Bronchial epithelial cell (primary cell): ENCODE measurements around the gene VPS4B. TPM values are rescaled to one million over a fixed set of nuclear protein-coding genes. Genes with fewer than 3 reads are reported as not detected.

ENCODE experiments used
- DNase-seq: peaks from one replicate; pipeline ENCODE4 v3.0.0-alpha.2; 2010; ENCODE audit warnings: low read depth
- FAIRE-seq: peaks from 2 replicates; lab custom pipeline; 2011; peaks lifted over from hg19 to GRCh38; lab: Jason Lieb, UNC
- H3K27me3 ChIP-seq: 2 replicates; pipeline ENCODE4 v1.5.1; 2011; ENCODE audit warnings: low read length; ENCODE audit not compliant: control insufficient read depth, insufficient read depth
- H3K36me3 ChIP-seq: 2 replicates; pipeline ENCODE4 v1.5.1; 2011; ENCODE audit warnings: low read length; ENCODE audit not compliant: control insufficient read depth, insufficient read depth
- H3K4me3 ChIP-seq: 2 replicates; pipeline ENCODE4 v1.5.1; 2011; ENCODE audit warnings: mild to moderate bottlenecking, low read depth, low read length, control low read depth
- total RNA-seq: library from RNA; depleted of rRNA; stranded (reverse); fragments of >200 nt; gene quantifications from 2 replicates; pipeline ENCODE4 v1.2.1, GENCODE V29; 2014
- TF ChIP-seq, protein P1 (sequence below): IDR thresholded peaks from 2 replicates; pipeline ENCODE4 v1.5.1; 2011; ENCODE audit warnings: mild to moderate bottlenecking, moderate library complexity, low read length, control low read depth, inconsistent platforms; ENCODE audit not compliant: insufficient read depth, severe bottlenecking

The VPS4B gene
- total RNA-seq, 1 donor from 2014 or later: 120 TPM

DNA sequence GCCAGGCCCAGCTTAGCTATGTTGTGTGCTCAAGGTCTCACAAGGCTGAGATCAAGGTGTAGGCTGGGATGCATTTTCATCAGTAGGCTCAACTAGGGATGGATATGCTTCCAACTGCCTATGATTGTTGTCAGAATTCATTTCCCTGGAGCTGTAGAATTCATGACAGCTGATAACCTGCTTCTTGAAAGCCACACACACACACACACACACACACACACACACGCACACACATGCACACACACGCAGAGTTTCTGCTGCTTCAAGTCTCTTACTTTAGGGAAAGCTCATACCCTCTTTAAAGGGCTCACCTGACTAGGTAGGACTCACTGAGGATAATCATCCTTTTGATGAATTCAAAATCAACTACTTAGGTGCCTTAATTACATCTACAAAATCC lies 8.2 kb upstream of the VPS4B start:
- H3K27me3 ChIP-seq: no peaks in the 10 kb centered on the region
- FAIRE-seq (no peak), DNase-seq (no peak)
- TF ChIP-seq, protein P1, sequence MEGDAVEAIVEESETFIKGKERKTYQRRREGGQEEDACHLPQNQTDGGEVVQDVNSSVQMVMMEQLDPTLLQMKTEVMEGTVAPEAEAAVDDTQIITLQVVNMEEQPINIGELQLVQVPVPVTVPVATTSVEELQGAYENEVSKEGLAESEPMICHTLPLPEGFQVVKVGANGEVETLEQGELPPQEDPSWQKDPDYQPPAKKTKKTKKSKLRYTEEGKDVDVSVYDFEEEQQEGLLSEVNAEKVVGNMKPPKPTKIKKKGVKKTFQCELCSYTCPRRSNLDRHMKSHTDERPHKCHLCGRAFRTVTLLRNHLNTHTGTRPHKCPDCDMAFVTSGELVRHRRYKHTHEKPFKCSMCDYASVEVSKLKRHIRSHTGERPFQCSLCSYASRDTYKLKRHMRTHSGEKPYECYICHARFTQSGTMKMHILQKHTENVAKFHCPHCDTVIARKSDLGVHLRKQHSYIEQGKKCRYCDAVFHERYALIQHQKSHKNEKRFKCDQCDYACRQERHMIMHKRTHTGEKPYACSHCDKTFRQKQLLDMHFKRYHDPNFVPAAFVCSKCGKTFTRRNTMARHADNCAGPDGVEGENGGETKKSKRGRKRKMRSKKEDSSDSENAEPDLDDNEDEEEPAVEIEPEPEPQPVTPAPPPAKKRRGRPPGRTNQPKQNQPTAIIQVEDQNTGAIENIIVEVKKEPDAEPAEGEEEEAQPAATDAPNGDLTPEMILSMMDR: no peak
- no peak overlapping the region for H3K4me3 ChIP-seq
- H3K36me3 ChIP-seq: no peaks in the 10 kb centered on the region

DNA sequence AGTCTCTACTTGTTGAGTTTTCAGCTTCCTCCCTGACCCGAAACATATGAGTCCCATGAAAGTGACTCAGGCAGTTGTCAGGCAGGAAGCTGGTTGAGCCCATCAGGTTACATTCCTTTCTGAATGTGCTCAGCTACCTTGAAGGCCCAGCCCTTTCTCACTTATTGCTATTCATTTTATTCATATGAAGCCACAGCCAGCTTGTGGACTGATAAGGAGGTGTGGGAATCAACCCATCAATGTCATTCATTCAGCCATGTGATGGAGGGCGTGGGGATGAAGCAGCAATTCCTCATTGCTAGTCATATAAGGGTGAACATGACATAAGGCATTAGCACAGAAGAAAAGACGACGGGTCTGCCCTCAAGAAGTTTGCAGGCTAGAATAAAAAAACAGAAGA lies 5.3 kb upstream of the VPS4B start:
- Histone ChIP-seq H3K4me3 (no peak overlapping the region), H3K27me3 (no peaks in the 10 kb centered on the region), H3K36me3 (no peaks in the 10 kb centered on the region)
- DNase-seq (peak; percentile 100), FAIRE-seq (peak; percentile 96)
- TF ChIP-seq, protein P1: no peak

DNA sequence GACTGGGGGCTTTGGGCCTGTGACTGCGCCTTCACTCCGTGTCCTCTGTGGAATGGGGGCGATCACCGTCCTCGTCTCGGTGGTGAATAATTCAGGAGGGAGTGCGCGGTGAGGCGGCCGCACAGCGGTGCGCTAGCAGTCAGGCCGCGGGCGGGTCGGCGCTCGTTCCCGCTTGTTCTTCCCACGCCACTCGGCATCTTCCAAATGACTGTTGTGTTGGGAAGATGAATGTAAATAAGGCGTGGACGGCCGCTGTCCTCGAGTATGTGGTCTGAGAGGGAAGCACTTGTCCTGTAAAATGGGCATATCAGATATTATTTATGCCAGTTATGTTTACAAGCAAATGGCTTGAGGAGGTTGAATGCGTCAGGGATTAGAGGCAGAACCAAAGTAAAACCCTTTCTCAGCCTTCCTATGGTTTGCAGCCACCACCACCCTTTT lies 608 bp upstream of the VPS4B start:
- TF ChIP-seq, protein P1: no peak
- no peak for FAIRE-seq

DNA sequence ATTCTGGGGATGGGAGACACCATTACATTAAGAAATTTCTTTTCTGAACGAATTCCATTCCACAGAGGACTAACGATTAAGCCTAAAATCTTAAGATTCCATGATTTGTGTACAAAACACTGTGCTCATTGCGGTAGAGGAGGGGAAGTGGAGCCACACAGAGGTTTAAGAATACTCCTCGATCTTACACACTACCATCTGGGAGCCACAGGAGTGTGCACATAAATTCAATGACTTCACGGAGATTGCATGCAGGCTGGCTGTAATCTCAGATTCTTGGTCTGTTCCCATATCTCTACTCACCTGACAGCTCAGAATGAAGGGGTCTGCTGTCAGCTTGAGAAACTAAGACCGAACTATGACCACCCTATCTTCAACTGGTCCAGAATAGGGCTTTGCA lies 762 bp downstream of the VPS4B start:
- DNase-seq: peak; percentile 15
- peak; percentile 64 for FAIRE-seq
- Histone ChIP-seq H3K36me3 (peaks cover 2% of the 10 kb centered on the region), H3K4me3 (peak overlapping the region; percentile 84), H3K27me3 (no peaks in the 10 kb centered on the region)
- TF ChIP-seq, protein P1: no peak

More for the DNA sequence above, 608 bp upstream of the VPS4B start:
- H3K27me3 ChIP-seq: no peaks in the 10 kb centered on the region
- peaks cover 2% of the 10 kb centered on the region for H3K36me3 ChIP-seq
- peak overlapping the region; percentile 84 for H3K4me3 ChIP-seq
- peak; percentile 79 for DNase-seq

DNA sequence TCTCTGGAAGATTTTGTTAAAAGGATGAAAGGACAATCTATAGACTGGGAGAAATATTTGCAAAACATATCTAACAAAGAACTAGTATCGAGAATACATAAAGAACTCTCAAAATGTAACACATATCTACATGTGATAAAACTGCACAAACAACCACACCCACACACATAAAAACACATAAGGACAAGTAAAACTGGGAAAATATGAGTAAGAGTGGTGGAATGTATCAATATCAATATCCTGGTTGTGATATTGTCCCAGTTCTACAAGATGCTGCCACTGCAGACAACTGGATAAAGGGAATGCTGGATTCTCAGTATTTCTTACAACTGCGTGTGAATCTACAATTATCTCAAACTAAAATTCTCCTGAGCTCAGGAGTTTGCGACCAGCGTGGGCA lies 9.3 kb downstream of the VPS4B start:
- TF ChIP-seq, protein P1: no peak
- no peaks in the 10 kb centered on the region for H3K27me3 ChIP-seq
- no peak overlapping the region for H3K4me3 ChIP-seq
- FAIRE-seq (no peak), DNase-seq (no peak)
- peaks cover 11% of the 10 kb centered on the region for H3K36me3 ChIP-seq

DNA sequence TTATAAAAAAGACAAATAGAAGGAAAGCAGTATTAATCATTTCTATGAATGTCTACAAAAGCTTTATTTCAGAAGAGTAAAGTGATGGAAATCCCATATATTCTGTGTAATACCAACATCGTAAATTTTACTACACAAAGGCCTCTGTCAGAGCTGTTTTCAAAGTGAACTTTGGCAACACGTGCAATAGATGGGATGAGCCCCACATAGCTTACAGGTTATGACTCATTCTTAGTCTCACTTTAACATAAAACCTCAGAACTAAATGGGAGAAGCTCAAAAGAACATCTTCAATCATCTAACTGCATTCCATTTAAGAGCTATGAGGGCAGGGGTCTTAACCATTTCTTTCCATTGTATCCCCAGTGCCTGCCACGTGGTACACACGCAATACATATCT lies 11.5 kb downstream of the VPS4B start:
- FAIRE-seq (no peak), DNase-seq (peak; percentile 66)
- H3K27me3 ChIP-seq: no peaks in the 10 kb centered on the region
- TF ChIP-seq, protein P1: no peak
- H3K36me3 ChIP-seq: peaks cover 10% of the 10 kb centered on the region
- no peak overlapping the region for H3K4me3 ChIP-seq
